CD4-positive, alpha-beta T cell (primary cell): Measurements from ENCODE around the gene AUTS2. TPM values are rescaled to one million over a fixed set of nuclear protein-coding genes. Genes with fewer than 3 reads are reported as not detected.

Source experiments
- ATAC-seq: fragments of 200-7000 bp; cut with Tn5 transposase; one replicate; pipeline ENCODE4 v1.10.0; 2022; ENCODE audit warnings: mild to moderate bottlenecking; ENCODE audit not compliant: poor library complexity
- CTCF ChIA-PET: fragments of 350-600 bp; sonication (Branson Sonifier 250); formaldehyde crosslinking; loops from one replicate; lab custom pipeline; 2021; ENCODE audit warnings: antibody characterized with exemption, inconsistent platforms; lab: Charles Lee
- POLR2A ChIA-PET: fragments of 350-600 bp; sonication (Branson Sonifier 250); formaldehyde crosslinking; loops from one replicate; lab custom pipeline; 2021; ENCODE audit warnings: antibody characterized with exemption, inconsistent platforms; lab: Charles Lee
- DNase-seq, 14 experiments: peaks; one replicate each; pipeline ENCODE4 v3.0.0-alpha.2; 2013 to 2020; ENCODE audit warnings: mixed read lengths in 2 of 14
- H3K27ac ChIP-seq, 2 donors: one replicate each; pipeline versions ENCODE4 v1.5.1 to v1.7.0; 2013; ENCODE audit warnings: low read length in 2 of 2, low read depth in 1 of 2, mild to moderate bottlenecking in 1 of 2
- H3K27me3 ChIP-seq, 2 experiments: 1 replicate in 1 of 2; 2 replicates in 1 of 2; pipeline versions ENCODE4 v1.6.1 to v1.7.0; 2013; ENCODE audit warnings: low read length in 2 of 2, control low read depth in 1 of 2, mild to moderate bottlenecking in 1 of 2, moderate library complexity in 1 of 2; ENCODE audit not compliant: insufficient read depth in 2 of 2, control insufficient read depth in 1 of 2
- H3K36me3 ChIP-seq: one replicate; pipeline ENCODE4 v1.6.1; 2013; ENCODE audit warnings: low read length, control low read depth; ENCODE audit not compliant: insufficient read depth
- H3K4me1 ChIP-seq: one replicate; pipeline ENCODE4 v1.6.1; 2013; ENCODE audit warnings: low read length, control low read depth; ENCODE audit not compliant: insufficient read depth
- H3K4me3 ChIP-seq: one replicate; pipeline ENCODE4 v1.5.1; 2013; ENCODE audit warnings: mild to moderate bottlenecking, low read length, moderate library complexity
- H3K9me3 ChIP-seq, 2 experiments: 1 replicate in 1 of 2; 2 replicates in 1 of 2; pipeline versions ENCODE4 v1.6.1 to v1.7.0; 2013; ENCODE audit warnings: low read length in 2 of 2, mild to moderate bottlenecking in 2 of 2, control low read depth in 1 of 2, moderate library complexity in 1 of 2; ENCODE audit not compliant: control insufficient read depth in 1 of 2, insufficient read depth in 1 of 2
- H3K27ac Mint-ChIP-seq: one replicate; pipeline ENCODE4 v1.8.0; 2020; ENCODE audit warnings: mixed read lengths
- H3K27me3 Mint-ChIP-seq: one replicate; pipeline ENCODE4 v1.8.0; 2021; ENCODE audit warnings: mixed read lengths
- H3K36me3 Mint-ChIP-seq: one replicate; pipeline ENCODE4 v1.8.0; 2021; ENCODE audit warnings: low read depth, mixed read lengths
- H3K4me1 Mint-ChIP-seq: one replicate; pipeline ENCODE4 v1.8.0; 2021; ENCODE audit warnings: low read depth, mixed read lengths
- H3K4me3 Mint-ChIP-seq: one replicate; pipeline ENCODE4 v1.8.0; 2020; ENCODE audit warnings: mild to moderate bottlenecking, mixed read lengths
- H3K9me3 Mint-ChIP-seq: one replicate; pipeline ENCODE4 v1.8.0; 2020; ENCODE audit warnings: mixed read lengths
- intact Hi-C, 2 experiments: fragments of 100-400 bp; cut with DNase I in 1 of 2; cut with micrococcal nuclease in 1 of 2; formaldehyde crosslinking; loops; one replicate each; pipeline versions ENCODE4 v1.15.1 to v1.9.0; 2023 to 2025; cut with DNase I, micrococcal nuclease
- total RNA-seq, 174 experiments: library from RNA in 2 of 174; stranded (reverse) in 2 of 174; gene quantifications; one replicate each; pipeline ENCODE4 v1.2.3 and lab custom pipeline; 2021 to 2026
- TF ChIP-seq, protein P1 (sequence below): fragments of 200-600 bp; IDR thresholded peaks from one replicate; pipeline ENCODE4 v1.8.0; 2022; ENCODE audit warnings: antibody characterized with exemption, mild to moderate bottlenecking

Gene AUTS2
- total RNA-seq, 2 experiments from 2014 or later = 43.6 to 47.6 TPM

DNA sequence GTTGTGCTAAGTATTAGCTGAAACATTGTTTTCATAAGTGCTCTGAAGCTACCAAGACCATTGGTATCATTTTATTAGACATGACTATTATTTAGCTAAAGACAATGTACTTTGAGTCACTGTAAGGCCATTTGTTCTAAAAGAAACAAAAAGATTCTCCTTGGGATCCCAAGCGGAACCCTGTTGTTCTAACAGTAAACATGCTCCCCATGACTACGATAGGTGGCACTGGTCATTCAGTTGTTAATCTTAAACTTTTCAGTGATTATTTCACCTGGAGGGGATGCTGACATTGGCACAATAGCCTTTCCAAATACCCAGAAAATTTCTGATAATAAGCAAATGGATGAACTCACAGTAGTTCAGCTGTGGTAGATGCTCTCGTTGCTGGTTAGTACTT lies 715.0 kb downstream of the AUTS2 start:
- ChIA-PET CTCF (no interaction called here), POLR2A (no interaction called here)
- Histone ChIP-seq H3K36me3 (no peaks in the 10 kb centered on the region), H3K27me3 (no peaks in the 10 kb centered on the region), H3K27ac (no peak overlapping the region), H3K9me3 (peaks cover 0 to 4% of the 10 kb centered on the region in 2 experiments), H3K4me3 (no peak overlapping the region), H3K4me1 (peaks cover 22% of the 10 kb centered on the region)
- Mint-ChIP-seq H3K4me1 (peaks cover 33% of the 10 kb centered on the region), H3K36me3 (no peaks in the 10 kb centered on the region), H3K27ac (no peak overlapping the region), H3K4me3 (no peak overlapping the region), H3K27me3 (no peaks in the 10 kb centered on the region), H3K9me3 (no peaks in the 10 kb centered on the region)
- ATAC-seq (no peak), DNase-seq (no peak)
- intact Hi-C loops = loop anchor here in 1 of 2 experiments (10.0 kb wide), 1 partner anchor 382 kb away; no protein-coding TSS in a partner anchor
- TF ChIP-seq, protein P1, sequence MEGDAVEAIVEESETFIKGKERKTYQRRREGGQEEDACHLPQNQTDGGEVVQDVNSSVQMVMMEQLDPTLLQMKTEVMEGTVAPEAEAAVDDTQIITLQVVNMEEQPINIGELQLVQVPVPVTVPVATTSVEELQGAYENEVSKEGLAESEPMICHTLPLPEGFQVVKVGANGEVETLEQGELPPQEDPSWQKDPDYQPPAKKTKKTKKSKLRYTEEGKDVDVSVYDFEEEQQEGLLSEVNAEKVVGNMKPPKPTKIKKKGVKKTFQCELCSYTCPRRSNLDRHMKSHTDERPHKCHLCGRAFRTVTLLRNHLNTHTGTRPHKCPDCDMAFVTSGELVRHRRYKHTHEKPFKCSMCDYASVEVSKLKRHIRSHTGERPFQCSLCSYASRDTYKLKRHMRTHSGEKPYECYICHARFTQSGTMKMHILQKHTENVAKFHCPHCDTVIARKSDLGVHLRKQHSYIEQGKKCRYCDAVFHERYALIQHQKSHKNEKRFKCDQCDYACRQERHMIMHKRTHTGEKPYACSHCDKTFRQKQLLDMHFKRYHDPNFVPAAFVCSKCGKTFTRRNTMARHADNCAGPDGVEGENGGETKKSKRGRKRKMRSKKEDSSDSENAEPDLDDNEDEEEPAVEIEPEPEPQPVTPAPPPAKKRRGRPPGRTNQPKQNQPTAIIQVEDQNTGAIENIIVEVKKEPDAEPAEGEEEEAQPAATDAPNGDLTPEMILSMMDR = no peak

DNA sequence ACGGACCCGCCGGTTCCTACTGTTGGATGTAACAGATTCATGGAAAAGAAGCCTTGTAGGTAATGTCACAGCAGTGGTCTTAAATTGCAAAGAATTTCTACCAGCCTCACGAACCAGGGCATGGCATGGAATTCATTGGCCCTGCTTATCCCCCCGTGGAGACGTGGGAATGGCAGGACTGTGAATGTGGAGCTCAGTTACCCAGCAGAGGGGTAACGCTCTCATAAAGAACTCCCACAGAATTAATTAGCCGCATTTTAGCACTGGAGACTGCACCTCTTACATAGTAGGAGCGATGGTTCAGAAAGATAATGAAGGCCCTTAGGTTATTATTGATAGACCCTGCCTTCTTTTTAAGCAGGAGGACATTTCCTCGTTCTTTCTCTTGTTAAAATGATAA lies 715.4 kb downstream of the AUTS2 start:
- H3K4me1 ChIP-seq = peaks cover 22% of the 10 kb centered on the region
- peaks cover 0 to 4% of the 10 kb centered on the region in 2 experiments for H3K9me3 ChIP-seq
- no peak overlapping the region for H3K4me3 ChIP-seq
- Mint-ChIP-seq H3K9me3 (no peaks in the 10 kb centered on the region), H3K27me3 (no peaks in the 10 kb centered on the region), H3K4me3 (no peak overlapping the region), H3K27ac (no peak overlapping the region), H3K4me1 (peaks cover 35% of the 10 kb centered on the region), H3K36me3 (no peaks in the 10 kb centered on the region)
- intact Hi-C loops = loop anchor here in 1 of 2 experiments (10.0 kb wide), 1 partner anchor 381 kb away; no protein-coding TSS in a partner anchor
- no peak for ATAC-seq
- H3K27me3 ChIP-seq = no peaks in the 10 kb centered on the region
- POLR2A ChIA-PET = no interaction called here
- TF ChIP-seq, protein P1 = no peak
- CTCF ChIA-PET = no interaction called here
- DNase-seq = no peak
- H3K36me3 ChIP-seq = no peaks in the 10 kb centered on the region
- no peak overlapping the region for H3K27ac ChIP-seq

DNA sequence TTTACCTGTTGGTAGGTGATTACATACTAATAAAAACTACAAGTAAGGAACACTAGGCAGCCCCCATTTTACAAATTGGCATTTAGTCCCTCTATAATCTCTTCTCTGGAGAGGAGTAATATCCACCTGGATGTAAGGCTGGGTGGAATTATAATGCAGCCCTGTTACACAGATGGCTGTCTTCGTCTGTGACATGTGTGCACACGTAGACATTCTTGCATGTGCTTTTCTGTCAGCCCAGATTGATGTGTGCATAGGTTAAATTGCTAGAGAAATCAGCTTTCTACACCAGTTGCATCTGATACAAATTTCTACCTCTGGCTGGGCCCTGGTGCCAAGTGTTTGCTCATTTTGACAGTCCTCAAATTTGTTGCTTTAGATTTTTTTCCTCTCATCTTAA lies 715.9 kb downstream of the AUTS2 start:
- H3K4me1 Mint-ChIP-seq = peaks cover 34% of the 10 kb centered on the region
- H3K4me1 ChIP-seq = peaks cover 22% of the 10 kb centered on the region
- peaks cover 0 to 4% of the 10 kb centered on the region in 2 experiments for H3K9me3 ChIP-seq
- ATAC-seq (no peak), DNase-seq (no peak)
- no peak overlapping the region for H3K4me3 Mint-ChIP-seq
- no peaks in the 10 kb centered on the region for H3K27me3 Mint-ChIP-seq
- intact Hi-C loops = loop anchor here in 1 of 2 experiments (10.0 kb wide), 1 partner anchor 381 kb away; no protein-coding TSS in a partner anchor
- H3K4me3 ChIP-seq = no peak overlapping the region
- H3K27me3 ChIP-seq = no peaks in the 10 kb centered on the region
- no peaks in the 10 kb centered on the region for H3K36me3 ChIP-seq
- TF ChIP-seq, protein P1 = no peak
- no peak overlapping the region for H3K27ac ChIP-seq
- no peaks in the 10 kb centered on the region for H3K9me3 Mint-ChIP-seq
- no peak overlapping the region for H3K27ac Mint-ChIP-seq
- ChIA-PET POLR2A (no interaction called here), CTCF (no interaction called here)
- H3K36me3 Mint-ChIP-seq = no peaks in the 10 kb centered on the region
